Common myeloid progenitor, CD34-positive (primary cell): ENCODE results near the gene SELENOO.

Experiments
- CTCF ChIA-PET: fragments of 350-600 bp; sonication (Branson Sonifier 250); formaldehyde crosslinking; loops from one replicate; lab custom pipeline; 2021; ENCODE audit warnings: antibody characterized with exemption; lab: Charles Lee
- POLR2A ChIA-PET: fragments of 350-600 bp; sonication (Branson Sonifier 250); formaldehyde crosslinking; loops from one replicate; lab custom pipeline; 2021; ENCODE audit warnings: antibody characterized with exemption; lab: Charles Lee
- DNase-seq, 3 donors: peaks; one replicate each; pipeline versions ENCODE4 v3.0.0 to v3.0.0-alpha.2; 2013
- H3K27ac ChIP-seq, 2 experiments: 1 replicate in 1 of 2; 2 replicates in 1 of 2; pipeline ENCODE4 v1.7.0; 2013; ENCODE audit warnings: inconsistent platforms in 2 of 2, low read length in 2 of 2, mild to moderate bottlenecking in 2 of 2, low read depth in 1 of 2, moderate library complexity in 1 of 2; ENCODE audit not compliant: severe bottlenecking in 2 of 2, insufficient read depth in 1 of 2, poor library complexity in 1 of 2
- H3K27me3 ChIP-seq, 5 experiments: replicated peaks in 2 of 5; 1 replicate in 3 of 5; 2 replicates in 2 of 5; pipeline versions ENCODE4 v1.6.1 to v1.7.0; 2013; ENCODE audit warnings: low read length in 4 of 5, mild to moderate bottlenecking in 2 of 5, moderate library complexity in 2 of 5, inconsistent platforms in 1 of 5; ENCODE audit not compliant: insufficient read depth in 5 of 5, control insufficient read depth in 4 of 5
- H3K36me3 ChIP-seq, 4 experiments: 1 replicate in 2 of 4; 2 replicates in 2 of 4; pipeline versions ENCODE4 v1.6.1 to v1.7.0; 2013; ENCODE audit warnings: low read length in 3 of 4, control low read depth in 1 of 4, mild to moderate bottlenecking in 1 of 4; ENCODE audit not compliant: control insufficient read depth in 4 of 4, insufficient read depth in 4 of 4
- H3K4me1 ChIP-seq, 4 experiments: 1 replicate in 3 of 4; 2 replicates in 1 of 4; pipeline versions ENCODE4 v1.6.1 to v1.7.1; 2013; ENCODE audit warnings: low read length in 3 of 4, mild to moderate bottlenecking in 3 of 4, control low read depth in 1 of 4, inconsistent platforms in 1 of 4, moderate library complexity in 1 of 4; ENCODE audit not compliant: control insufficient read depth in 4 of 4, insufficient read depth in 4 of 4; ENCODE audit errors: control extremely low read depth in 1 of 4
- H3K4me3 ChIP-seq, 7 experiments: 1 replicate in 4 of 7; 2 replicates in 3 of 7; pipeline versions ENCODE4 v1.5.1 to v1.7.0; 2013; ENCODE audit warnings: mild to moderate bottlenecking in 7 of 7, low read length in 6 of 7, moderate library complexity in 6 of 7, inconsistent platforms in 2 of 7, low read depth in 2 of 7, control low read depth in 1 of 7; ENCODE audit not compliant: insufficient read depth in 4 of 7, control insufficient read depth in 1 of 7; ENCODE audit errors: extremely low read depth in 1 of 7
- H3K9me3 ChIP-seq, 5 experiments: 1 replicate in 4 of 5; 2 replicates in 1 of 5; pipeline versions ENCODE4 v1.6.1 to v1.7.1; 2013; ENCODE audit warnings: low read length in 4 of 5, mild to moderate bottlenecking in 2 of 5, inconsistent platforms in 1 of 5, low read depth in 1 of 5, moderate library complexity in 1 of 5; ENCODE audit not compliant: control insufficient read depth in 4 of 5, insufficient read depth in 2 of 5; ENCODE audit errors: control extremely low read depth in 1 of 5
- WGBS: methylation state at CpG from one replicate; pipeline ENCODE4 v1.1.5; 2013; ENCODE audit not compliant: insufficient coverage; 5-methylcytosine and 5-hydroxymethylcytosine counted together

The SELENOO gene

GRCh38 chr22:50178471-50178864 is 22.3 kb upstream of the SELENOO start:
- Histone ChIP-seq H3K27me3 (peaks cover 0 to 2% (median 0%) of the 10 kb centered on the region in 5 experiments), H3K9me3 (no peaks in the 10 kb centered on the region), H3K4me1 (peaks cover 0 to 37% (median 22%) of the 10 kb centered on the region in 4 experiments), H3K4me3 (no peak overlapping the region), H3K27ac (no peak overlapping the region), H3K36me3 (peaks cover 0 to 2% (median 0%) of the 10 kb centered on the region in 4 experiments)
- POLR2A ChIA-PET, result interaction anchor here (0.8 kb wide), 1 partner anchor 13 kb away, joined by 3 read pairs; no protein-coding TSS in a partner anchor
- DNase-seq, result no peak
- CTCF ChIA-PET, result no interaction called here
- WGBS, result 83% methylated on average over 21 of the region's 22 CpGs

GRCh38 chr22:50178871-50179869 is 21.6 kb upstream of the SELENOO start:
- ChIA-PET POLR2A (interaction anchor here (0.8 to 1.2 kb wide), 2 partner anchors 12 kb away, joined by 3 to 4 read pairs; no protein-coding TSS in a partner anchor), CTCF (interaction anchor here (1.0 kb wide), 1 partner anchor 147 kb away, joined by 3 read pairs; no protein-coding TSS in a partner anchor)
- no peak for DNase-seq
- WGBS, result 89% methylated on average over 41 of the region's 64 CpGs
- Histone ChIP-seq H3K27ac (no peak overlapping the region), H3K9me3 (no peaks in the 10 kb centered on the region), H3K4me1 (peaks cover 0 to 34% (median 20%) of the 10 kb centered on the region in 4 experiments), H3K4me3 (peak overlapping the region in 1 of 7 experiments; percentile 33), H3K36me3 (peaks cover 0 to 2% (median 0%) of the 10 kb centered on the region in 4 experiments), H3K27me3 (peaks cover 0 to 2% (median 0%) of the 10 kb centered on the region in 5 experiments)

DNA sequence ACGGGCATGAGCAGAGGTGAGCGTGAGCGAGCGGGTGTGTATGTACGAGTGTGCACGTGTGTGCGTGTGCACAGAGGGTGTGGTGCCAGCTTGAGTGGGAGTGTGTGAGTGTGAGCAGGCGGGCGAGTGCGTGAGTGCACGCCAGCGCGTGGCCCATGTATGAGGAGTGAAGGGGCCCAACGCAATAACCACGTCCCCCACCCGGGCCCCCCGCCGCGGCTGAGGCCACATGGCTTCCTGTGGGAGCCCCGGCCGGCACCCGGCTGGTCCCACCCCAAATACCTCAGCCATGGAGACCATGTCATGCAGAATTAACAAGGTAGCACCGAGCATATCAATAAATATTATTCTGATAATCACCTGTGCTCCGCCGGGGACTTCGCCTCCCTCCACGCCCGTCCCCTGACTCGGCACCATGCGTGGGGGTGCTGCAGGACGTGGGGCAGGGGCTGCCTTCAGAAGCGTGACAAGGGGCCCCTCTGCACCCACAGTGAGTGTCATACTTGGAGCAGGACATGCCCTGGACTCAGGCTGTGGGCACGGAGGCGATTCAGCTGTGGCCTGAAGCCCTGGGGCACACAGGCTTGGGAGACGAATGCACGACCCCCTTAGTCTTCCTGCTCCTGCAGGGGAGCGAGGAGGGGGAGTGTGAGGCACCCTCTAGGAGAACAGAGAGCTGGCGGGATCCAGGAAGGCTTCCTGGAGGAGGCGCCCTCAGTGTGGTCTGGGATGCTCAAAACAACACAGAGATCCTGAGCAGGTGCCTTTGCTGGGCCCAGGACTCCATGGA is 20.7 kb upstream of the SELENOO start:
- no peak for DNase-seq
- H3K4me3 ChIP-seq, result peak overlapping the region in 1 of 7 experiments; percentile 33
- WGBS, result 44% methylated on average over 32 of the region's 39 CpGs
- CTCF ChIA-PET, result interaction anchor here (1.0 to 2.1 kb wide), 3 partner anchors 11 to 148 kb away, joined by 3 to 11 read pairs (median 3); no protein-coding TSS in a partner anchor
- H3K27me3 ChIP-seq, result peaks cover 0 to 6% (median 2%) of the 10 kb centered on the region in 5 experiments
- no peak overlapping the region for H3K27ac ChIP-seq
- POLR2A ChIA-PET, result interaction anchor here (0.6 to 1.2 kb wide), 2 partner anchors 11 to 115 kb away, joined by 3 to 4 read pairs; no protein-coding TSS in a partner anchor
- no peaks in the 10 kb centered on the region for H3K9me3 ChIP-seq
- H3K36me3 ChIP-seq, result peaks cover 0 to 2% (median 0%) of the 10 kb centered on the region in 4 experiments
- H3K4me1 ChIP-seq, result peaks cover 0 to 43% (median 28%) of the 10 kb centered on the region in 4 experiments

DNA sequence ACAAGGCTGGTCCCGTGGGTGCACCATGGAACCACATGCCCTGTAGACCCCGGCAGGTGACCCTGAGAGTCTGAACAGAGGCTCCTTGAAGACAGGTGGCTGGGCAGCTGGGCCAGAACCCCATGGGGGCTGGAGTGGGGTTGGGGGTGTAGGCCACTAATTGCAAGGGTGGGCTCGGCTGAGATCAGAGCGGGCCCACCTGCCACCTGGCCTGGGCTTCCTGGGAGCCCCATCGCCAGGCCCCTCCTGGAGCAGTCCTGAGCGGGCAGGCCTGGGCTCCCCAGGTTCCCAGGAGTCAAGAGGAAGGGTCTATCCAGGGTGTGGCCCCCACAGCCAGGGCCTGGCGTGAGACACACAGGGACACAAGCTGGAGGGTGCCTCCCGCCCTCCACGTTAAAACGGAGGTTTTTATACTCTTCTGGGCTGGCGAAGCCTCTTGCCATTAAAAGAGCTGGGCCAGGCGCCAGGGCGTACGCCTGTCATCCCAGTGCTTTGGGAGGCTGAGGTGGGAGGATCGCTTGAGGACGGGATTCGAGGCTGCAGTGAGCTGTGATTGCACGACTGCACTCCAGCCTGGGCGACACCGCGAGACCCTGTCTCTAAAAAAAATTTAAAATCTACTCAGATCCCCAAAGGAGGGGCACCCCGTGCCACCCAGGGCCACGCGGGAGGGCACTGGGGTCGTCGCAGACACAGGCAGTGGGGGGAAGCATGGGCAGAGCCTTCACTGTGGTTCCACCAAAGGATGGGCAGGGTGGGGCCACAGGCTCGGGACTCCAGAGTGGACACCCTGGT is 19.9 kb upstream of the SELENOO start:
- H3K27ac ChIP-seq, result no peak overlapping the region
- peaks cover 0 to 6% (median 0%) of the 10 kb centered on the region in 5 experiments for H3K27me3 ChIP-seq
- WGBS, result 93% methylated on average over 23 of the region's 27 CpGs
- ChIA-PET CTCF (interaction anchor here (0.9 to 2.1 kb wide), 4 partner anchors 11 to 60 kb away, joined by 3 to 11 read pairs (median 3); no protein-coding TSS in a partner anchor), POLR2A (interaction anchor here (0.6 kb wide), 1 partner anchor 115 kb away, joined by 3 read pairs; no protein-coding TSS in a partner anchor)
- no peaks in the 10 kb centered on the region for H3K9me3 ChIP-seq
- peaks cover 0 to 2% (median 0%) of the 10 kb centered on the region in 4 experiments for H3K36me3 ChIP-seq
- no peak overlapping the region for H3K4me3 ChIP-seq
- peaks cover 0 to 46% (median 32%) of the 10 kb centered on the region in 4 experiments for H3K4me1 ChIP-seq
- no peak for DNase-seq

GRCh38 chr22:50182176-50183081 is 18.4 kb upstream of the SELENOO start:
- Histone ChIP-seq H3K4me1 (peaks cover 0 to 59% (median 44%) of the 10 kb centered on the region in 4 experiments), H3K36me3 (peaks cover 0 to under 1% (median 0%) of the 10 kb centered on the region in 4 experiments), H3K9me3 (no peaks in the 10 kb centered on the region), H3K4me3 (no peak overlapping the region), H3K27ac (no peak overlapping the region), H3K27me3 (peaks cover 0 to 6% (median 0%) of the 10 kb centered on the region in 5 experiments)
- CTCF ChIA-PET, result interaction anchor here (1.0 to 2.1 kb wide), 2 partner anchors 9 to 24 kb away, joined by 4 to 11 read pairs; no protein-coding TSS in a partner anchor
- DNase-seq, result no peak
- POLR2A ChIA-PET, result no interaction called here
- WGBS, result 94% methylated on average over 25 of the region's 31 CpGs
